Stimulated activated CD4-positive, alpha-beta T cell treated with anti-CD3 and anti-CD28 coated beads, Interleukin-15, amount 100 ng/mL, for 48 hours (primary cell): ENCODE results near the gene DYNLT1.

Source experiments
- DNase-seq, 2 donors: peaks; one replicate each; pipeline ENCODE4 v3.0.0-alpha.2; 2020; ENCODE audit warnings: low read depth in 2 of 2

Gene DYNLT1

GRCh38 chr6:158603261-158604047, 41.1 kb downstream of the DYNLT1 start:
- DNase-seq = no peak

- DNase-seq = no peak
Observed at GRCh38 chr6:158599635-158600034, 44.9 kb downstream of the DYNLT1 start.

- DNase-seq = no peak
Observed at GRCh38 chr6:158597565-158597964, 47.0 kb downstream of the DYNLT1 start.

- no peak for DNase-seq
Observed at GRCh38 chr6:158596861-158597260, 47.7 kb downstream of the DYNLT1 start.

- no peak for DNase-seq
Observed at GRCh38 chr6:158595223-158595622, 49.3 kb downstream of the DYNLT1 start.

GRCh38 chr6:158593670-158594069, 50.9 kb downstream of the DYNLT1 start:
- DNase-seq = no peak

- no peak for DNase-seq
Observed at GRCh38 chr6:158591810-158592209, 52.7 kb downstream of the DYNLT1 start.

- no peak for DNase-seq
Observed at GRCh38 chr6:158591134-158591809, 53.3 kb downstream of the DYNLT1 start.

- DNase-seq = no peak
Observed at GRCh38 chr6:158589366-158589765, 55.2 kb downstream of the DYNLT1 start.

- no peak for DNase-seq
Observed at GRCh38 chr6:158586652-158587051, 57.9 kb downstream of the DYNLT1 start.
